CD4-positive, alpha-beta T cell treated with Interferon gamma for 1 hour (primary cell): ENCODE results near the gene ODF2L.

Experiments
- DNase-seq: peaks from one replicate; pipeline ENCODE4 v3.0.0-alpha.2; 2020

Gene ODF2L, protein sequence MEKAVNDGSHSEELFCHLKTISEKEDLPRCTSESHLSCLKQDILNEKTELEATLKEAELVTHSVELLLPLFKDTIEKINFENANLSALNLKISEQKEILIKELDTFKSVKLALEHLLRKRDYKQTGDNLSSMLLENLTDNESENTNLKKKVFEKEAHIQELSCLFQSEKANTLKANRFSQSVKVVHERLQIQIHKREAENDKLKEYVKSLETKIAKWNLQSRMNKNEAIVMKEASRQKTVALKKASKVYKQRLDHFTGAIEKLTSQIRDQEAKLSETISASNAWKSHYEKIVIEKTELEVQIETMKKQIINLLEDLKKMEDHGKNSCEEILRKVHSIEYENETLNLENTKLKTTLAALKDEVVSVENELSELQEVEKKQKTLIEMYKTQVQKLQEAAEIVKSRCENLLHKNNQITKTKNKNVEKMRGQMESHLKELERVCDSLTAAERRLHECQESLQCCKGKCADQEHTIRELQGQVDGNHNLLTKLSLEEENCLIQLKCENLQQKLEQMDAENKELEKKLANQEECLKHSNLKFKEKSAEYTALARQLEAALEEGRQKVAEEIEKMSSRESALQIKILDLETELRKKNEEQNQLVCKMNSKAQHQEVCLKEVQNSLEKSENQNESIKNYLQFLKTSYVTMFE

DNA sequence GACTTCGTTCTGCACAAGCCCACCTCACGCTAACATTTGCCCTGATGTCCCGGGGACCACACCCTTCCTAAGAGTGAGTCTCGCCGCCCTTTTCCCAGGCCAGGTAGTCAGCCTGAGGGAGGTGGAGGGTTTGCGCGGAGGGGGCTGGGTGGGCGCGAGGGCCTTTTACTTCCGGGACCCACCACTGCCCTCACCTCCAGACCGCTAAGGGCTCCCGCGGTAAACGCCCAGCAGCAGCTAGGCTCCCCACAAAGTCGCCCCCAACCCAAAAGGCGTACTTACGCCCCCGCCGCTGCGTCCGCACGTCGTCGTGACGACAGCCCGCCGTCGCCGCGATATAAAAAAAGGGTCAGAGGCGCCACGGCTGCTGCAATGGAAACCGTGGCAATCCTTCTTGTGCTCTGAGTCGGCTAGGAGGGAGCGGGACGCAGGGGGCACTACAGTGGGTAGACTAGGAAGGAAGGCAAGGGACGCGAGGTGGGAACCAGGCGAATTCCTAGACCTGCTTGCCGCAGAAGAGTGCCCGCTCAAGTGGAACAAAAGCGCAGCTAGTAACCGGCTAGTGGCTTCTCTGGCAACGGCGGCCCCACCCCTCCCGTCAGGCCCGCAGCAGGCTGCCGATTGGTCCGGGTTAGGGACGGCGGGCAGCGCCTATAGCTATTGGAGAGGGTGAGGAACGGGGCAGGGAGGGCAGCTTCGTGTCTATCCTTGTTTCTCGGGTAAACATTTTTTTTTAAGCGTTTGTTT is at the start of gene ODF2L:
TSS of gene ODF2L (minus strand) at position 573 of the 747 bp plus-strand sequence. CDS start 9,296 bp downstream, outside the sequence.
- peak; percentile 87 for DNase-seq

DNA sequence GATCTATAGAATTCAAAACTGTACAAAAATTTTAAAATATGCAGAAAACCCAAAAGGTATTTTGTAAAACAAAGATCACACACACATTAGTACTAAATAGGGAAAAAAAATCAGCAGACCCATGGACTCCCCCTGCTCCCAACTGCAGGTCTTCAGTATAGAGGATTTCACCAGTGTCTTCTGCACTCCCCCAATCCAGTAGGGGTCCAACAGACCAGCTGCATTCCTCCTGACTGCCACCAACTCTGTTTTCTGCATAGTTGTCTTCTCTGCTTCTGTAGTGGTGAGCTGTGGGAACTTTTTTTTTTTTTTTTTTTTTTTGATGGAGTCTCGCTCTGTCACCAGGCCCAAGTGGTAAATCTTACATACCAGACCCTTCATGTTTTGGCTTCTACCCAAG is 49.8 kb upstream of the ODF2L start:
- DNase-seq, result no peak

DNA sequence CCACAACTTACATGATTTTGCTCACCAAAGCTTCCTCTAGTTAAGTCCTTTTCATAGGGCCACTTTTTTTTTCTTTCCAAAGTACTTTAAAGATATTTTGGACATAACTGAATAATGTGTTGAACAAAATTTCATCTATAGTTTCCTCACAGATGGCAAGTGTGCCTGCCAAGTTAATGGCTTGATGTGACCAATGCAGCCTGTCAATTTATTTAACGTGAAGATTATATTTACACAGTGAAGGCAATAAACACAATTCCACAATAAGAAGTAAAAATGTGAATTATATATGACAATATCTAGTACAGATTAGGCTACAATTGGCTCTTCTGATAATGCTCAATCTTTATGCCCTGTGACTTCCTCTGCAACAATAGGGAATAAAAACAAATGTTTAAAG is 45.9 kb upstream of the ODF2L start:
- no peak for DNase-seq

DNA sequence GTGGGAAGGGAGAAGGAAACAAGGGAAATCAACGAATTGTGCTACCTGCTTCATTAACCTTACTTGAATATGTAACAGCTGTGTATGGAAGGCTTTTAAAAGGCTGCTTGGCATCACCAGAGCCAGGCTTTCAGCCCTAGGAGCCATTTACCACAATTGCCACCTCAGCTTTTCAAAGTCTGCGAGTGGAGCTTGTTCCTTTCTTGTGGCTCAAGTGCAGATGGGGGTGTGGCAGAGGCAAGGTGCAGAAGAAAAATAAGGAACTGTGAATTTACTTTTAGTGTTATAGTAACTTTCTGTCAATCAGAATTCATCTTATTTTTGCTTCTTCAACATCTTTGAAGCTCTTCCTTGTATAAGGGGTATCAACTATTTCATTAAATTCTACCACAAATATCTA is 45.5 kb upstream of the ODF2L start:
- peak; percentile 7 for DNase-seq

DNA sequence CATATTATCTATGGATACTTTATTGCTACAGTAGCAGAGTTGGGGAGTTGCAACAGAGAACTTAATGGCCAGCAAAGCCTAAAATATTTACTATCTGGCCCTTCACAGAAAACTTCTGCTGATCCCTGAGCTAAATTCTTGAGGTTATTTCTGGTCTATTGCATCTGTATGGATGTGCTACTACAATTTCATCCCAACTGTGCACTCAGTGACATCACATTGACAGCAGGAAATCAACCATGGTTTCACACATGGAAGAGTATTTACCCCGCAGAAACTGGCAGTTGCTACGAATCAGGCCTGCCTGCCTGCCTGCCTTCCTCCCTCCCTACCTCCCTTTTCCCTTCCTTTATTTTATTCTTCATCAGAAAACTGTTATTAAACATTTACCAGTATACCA is 39.9 kb upstream of the ODF2L start:
- DNase-seq, result no peak

DNA sequence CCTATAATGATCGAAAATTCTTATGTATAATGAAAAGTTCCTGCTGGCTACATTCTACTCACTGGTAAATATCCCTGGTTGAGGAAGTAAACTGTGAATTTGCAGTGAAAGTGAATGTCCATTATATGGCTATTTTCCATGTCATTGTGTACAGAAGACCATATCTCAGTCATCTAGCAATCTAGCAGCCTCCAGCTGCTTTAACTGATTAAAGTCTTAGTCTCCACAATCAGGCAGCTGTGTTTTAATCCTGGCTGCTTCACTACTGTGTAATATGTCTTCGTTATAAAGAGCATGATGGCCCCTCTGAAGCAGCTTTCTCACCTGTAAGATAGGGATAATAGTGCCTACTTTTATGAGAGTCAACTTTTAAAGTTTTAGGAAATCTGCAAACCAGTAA is 39.2 kb upstream of the ODF2L start:
- DNase-seq, result no peak

DNA sequence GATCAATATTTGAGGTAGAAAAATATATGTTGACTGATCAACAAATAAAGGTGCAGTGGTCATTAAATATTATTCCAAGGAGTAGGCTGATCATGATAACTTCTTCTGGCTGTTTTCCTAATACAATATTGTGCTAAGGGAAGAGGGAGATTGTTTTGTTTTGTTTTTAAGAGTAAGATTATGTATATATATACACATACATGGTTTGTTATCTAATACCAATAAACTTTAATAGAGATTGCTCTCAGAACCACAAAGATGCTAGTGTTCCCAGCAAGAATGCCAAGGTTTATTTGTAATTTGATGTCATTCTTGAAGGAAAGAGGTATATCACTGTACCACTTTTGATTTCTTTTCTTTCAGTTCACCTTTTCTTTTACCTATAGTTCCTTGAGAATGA is 37.9 kb upstream of the ODF2L start:
- DNase-seq, result no peak

DNA sequence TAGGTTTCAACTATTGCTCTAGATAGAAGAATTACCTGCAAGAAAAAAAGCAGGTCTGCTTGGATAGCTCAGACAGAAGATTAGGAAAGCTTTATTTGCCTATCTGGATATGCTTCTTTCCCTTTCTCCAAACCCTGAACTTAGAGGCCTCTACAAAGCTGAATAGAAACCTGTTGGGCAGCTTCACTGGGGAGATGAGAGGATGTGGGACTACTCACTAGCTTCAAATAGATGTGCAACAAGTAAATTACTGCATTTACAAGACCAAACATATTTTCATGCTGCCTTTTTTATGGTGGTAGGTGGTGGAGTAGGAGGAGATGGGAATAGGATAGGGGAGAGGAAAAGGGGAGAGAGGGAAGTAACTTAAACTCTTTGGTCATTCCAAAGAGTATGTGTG is 34.3 kb upstream of the ODF2L start:
- DNase-seq, result no peak

DNA sequence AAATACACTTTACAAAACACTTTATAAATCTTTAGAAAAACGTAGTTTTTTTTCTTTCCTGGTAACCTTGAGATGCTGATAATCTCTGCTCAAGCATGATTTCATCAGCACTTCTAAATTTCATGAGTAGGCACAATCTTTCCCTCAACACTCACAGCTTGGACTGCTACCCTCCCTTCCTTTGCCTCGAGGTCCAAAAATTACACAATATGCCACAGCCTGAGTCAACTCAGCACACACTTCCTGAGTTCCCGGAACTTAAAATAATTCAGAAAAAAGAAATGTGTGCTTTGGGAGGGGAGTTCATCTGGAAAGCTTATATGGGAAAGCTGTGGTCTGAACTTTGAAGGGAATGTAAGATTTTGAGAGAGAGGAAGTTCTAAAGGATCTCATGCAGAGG is 33.7 kb upstream of the ODF2L start:
- DNase-seq, result peak; percentile 46

DNA sequence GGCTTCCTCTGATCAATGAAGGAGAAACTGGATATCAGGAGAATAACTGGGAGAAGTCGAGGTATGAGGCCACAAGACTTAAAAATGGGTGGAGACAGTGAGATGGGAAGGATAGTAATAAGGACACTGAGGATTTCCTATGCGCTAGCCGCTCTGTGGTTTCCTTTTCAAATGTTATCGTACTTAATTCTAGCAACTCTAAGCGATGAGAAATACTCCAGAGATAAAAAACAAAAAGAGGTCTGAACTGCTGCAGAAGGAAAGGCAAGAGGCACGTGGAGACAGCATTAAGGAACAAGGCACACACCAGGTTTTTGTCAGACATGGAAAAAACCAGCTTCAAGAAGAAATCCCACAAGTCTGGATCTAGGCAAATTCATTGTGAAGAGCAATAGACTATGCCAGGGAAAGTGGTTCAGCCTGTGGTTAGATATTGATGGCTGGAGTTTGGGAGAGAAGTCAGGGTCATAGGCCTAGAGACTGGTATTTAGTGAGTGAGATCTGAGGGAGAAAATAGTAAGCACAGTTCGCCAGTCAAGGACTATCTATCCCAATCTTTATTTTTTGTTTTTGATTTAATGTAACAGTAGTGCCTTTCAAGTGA is 33.1 kb upstream of the ODF2L start:
- no peak for DNase-seq

DNA sequence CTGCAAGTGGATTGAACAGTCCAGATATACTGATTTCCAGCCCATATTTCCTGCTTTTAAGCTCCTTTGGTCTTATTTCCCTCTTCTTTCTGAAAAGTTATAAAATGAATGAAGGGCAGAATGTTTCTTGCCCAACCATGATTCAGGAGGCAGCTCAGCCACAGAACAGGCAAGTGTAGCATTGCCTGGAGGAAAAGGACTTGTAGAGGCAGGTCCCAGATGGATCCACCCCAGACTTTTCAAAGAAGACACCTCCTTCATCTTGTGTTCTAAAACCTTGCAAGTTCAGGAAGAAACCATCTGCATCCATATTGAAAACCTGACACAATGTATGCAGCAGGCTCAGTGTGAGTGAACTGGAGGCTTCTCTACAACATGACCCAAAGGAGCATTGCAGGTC is 27.8 kb upstream of the ODF2L start, which contains the start of gene CLCA2:
TSS of gene CLCA2 (plus strand) at position 299 of the 400 bp plus-strand sequence. CDS start at position 376, 77 bp downstream.
- no peak for DNase-seq

DNA sequence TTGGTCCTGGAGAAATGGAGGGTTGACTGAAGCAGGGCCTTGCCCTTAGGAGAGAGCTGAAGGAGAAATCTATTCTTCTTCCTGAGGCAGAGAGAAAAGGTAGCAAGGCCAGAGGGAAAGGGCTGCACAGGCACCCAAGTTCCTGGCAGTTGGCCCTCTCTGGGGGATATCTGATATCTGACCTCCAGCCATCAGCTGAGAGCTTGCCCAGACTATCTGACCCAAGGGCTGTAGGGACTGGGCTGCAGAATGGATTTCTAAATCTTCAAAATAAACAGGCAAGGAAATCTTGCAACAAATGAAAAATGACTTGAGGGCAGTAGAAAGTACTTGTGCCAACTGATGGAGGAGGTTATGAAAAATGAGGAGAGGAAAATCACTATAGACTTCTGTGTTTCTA is 27.4 kb upstream of the ODF2L start:
- DNase-seq, result no peak

DNA sequence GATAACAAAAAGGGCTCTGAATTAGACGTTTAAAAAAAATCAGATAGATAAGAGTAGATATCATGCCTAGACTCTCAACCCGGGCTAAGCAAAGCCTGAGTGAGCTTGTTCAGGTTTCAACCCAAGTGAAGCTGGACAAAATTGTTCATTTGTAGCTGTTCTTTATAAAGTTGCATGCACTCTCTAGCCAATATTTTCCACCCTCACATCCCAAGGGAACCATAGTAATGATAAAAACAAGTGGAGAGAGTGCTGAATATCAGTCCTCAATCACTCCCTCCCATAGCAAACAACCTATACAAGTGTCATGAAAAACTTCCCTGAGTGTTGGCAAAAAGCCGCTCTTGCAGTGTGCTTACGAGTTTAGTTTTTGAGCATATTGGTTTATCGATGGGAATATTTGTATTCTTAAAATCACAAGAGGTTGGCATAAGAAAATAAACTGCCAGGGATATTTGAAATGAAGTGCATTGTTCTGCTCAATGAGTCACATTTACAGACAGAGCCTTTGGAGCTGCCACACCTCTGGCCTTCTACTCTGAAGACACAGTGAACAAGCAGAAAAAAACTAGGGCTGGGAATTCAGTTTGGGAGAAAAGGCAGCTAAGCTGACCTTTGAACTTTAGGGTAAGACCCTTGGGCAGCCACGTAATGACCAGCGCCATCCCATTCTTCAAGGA is 25.6 kb upstream of the ODF2L start:
- no peak for DNase-seq

DNA sequence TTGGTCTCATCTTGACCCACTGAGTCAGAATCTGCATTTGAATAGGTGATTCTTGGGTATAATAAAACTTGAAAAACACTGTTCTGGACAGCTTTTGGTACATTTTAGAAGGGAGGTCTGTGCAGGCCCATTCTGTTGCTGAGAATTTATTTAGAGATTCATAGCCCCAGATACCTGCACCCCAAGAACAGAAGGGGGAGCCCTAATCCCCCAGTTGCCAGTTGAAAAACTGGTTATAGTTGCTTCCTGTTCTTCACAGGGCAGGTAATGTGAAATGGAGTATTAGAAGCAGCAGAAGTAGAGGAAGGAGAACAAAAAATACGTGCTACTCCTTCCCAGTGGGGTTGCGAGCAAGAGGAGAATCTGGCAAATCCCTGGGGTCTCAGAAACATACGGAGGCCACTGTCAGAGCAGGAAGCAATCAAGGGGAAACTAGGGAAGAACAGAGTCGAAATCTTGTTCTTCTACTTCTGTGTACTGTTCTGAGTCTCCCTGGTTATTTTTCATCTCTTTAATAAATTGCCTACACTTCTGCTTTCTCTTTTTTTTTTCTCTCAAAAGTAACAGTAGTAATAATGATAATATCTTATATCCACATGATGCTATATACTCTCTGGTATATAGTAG is 23.3 kb upstream of the ODF2L start:
- peak; percentile 45 for DNase-seq

DNA sequence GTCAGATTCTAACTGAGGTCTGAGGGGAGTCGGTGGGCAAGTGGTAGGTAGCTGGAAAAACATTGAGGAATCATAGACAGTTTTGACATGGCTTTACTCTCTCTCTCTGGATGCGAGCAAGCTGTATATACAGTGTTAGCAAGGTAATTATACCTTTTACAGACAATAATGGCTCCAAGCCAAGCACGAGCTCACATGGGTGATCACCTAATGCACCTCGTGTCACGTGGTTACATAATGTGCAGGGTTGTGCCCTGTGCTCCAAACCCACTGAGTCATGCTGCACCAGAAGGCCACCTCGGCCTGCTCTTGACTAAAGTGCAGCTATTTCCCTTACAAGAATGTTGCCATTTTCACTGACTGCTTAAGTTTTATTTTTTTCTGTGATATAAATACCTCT is 20.2 kb upstream of the ODF2L start:
- no peak for DNase-seq

DNA sequence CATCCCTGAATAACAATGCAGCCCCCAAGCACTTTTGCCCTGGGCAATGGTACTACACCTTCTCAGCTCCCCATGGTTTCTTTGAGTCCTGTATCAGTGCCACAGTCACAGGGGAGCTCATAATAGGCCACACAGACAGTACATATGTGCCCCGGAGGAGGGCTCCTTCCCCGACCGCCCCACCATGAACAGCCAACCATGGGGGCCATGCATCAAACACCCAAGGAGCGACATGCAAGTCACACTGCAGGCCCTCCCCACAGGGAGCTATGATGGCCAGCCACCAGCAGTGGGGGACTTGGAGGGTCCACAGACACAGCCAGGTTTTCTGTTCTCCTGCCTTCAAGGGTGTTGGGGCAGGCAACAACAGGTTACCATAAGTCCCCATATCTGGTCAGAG is 14.8 kb upstream of the ODF2L start:
- no peak for DNase-seq

DNA sequence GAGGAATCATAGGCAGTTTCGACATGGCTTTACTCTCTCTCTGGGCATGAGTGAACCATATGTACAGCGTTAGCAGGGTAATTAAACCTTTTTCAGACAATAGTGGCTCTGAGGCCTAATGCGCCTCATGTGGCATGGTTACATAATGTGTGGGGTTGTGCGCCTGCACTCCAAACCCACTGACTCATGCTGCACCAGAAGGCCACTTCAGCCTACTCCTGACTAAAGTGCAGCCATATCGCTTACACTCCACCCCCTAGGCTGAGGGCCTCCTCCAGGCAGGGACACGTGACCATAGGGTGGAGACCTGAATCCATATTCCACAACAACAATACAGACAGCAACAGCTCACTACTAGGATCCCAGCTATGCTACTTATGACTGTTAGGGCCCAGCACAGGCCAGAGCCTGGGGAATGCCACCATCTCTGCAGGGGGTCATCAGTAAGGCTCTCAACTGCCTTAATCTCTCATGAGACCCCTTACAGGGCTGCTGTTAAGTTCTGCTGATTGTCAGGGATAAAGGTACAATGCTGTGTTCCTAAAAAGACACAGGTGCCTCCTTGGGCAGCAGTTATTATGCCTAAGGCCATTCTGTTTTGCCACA is 13.4 kb upstream of the ODF2L start:
- no peak for DNase-seq

DNA sequence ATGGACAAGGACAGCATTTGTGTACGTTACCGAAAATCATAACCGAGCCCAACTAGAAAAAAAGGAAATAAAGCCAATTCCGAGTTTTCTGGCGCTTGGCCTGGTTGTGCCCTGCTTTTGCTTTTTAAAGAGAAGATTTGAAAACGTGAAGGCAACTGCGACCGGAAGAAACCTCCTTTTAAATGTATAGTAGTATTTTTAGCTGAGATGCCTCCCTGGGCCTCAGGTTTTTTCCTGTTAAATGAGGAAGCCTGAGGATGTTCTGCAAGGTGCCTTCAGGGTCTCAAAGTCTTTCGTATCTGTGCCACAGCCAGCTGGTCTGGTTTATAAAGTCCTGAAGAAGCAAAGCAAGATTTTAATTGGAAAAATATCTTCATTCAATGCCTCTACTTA is 371 bp upstream of the ODF2L start:
- no peak for DNase-seq

DNA sequence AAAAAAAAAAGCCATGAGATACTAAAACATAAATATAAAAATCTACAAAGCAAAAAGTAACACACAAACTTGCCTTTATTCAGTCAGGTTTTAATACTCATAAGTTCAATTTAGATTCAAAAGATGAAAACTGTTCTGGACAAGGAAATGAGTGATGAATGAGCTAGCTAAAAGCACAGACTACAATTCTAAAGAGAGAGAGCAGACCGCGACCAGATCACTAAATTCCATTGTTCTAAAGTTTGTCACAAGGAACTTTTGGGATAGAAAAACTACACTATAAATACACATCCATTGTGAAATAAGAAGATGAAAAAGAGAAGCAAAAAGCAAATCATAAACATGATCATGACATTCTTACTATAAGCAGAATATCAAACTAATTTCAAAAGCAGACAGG is 1.7 kb downstream of the ODF2L start:
- no peak for DNase-seq

DNA sequence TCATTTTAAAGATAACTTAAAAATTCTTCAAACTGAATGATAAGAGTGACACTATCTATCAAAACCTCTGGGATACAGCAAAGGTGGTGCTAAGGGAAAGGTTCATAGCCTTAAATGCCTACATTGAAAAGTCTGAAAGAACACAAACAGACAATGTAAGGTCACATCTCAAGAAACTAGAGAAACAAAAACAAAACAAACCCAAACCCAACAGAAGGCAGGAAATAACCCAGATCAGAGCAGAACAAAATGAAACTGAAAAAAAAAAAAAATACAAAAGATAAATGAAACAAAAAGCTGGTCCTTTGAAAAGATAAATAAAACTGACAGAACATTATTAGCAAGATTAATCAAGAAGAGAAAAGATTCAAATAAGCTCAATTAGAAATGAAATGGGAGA is 6.8 kb downstream of the ODF2L start:
- no peak for DNase-seq

DNA sequence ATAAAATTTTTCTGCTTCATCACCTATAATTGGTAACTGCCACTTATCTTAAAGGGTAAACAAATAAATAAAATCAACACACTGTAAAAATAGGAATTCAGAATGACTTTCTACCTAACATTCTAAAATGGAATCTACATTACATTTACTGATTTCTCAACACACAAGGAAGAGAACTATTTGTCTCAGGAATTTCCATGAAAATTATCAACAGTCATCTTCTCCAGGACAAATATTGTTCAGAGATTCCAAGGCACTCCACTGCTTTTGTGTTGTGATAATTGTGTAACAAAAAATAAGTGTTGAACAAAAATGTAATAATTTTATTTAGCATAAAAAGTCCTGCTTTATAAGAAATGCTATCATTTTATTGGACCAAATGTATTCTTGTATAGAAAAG is 7.3 kb downstream of the ODF2L start:
- DNase-seq, result no peak
